Adrenal gland (tissue), 5 donors: ENCODE results near the gene ALDH8A1.

Experiments
- CTCF ChIP-seq, 6 experiments: fragments of 450-650 bp in 4 of 6; fragments of 200-600 bp in 2 of 6; sonication (generic) in 1 of 6; IDR thresholded peaks; 1 replicate in 5 of 6; 2 replicates in 1 of 6; pipeline versions ENCODE4 v1.5.1 to v1.8.0; 2016 to 2021; ENCODE audit warnings: antibody characterized with exemption in 6 of 6, mild to moderate bottlenecking in 2 of 6, moderate library complexity in 1 of 6
- POLR2A ChIP-seq, 2 donors: fragments of 450-650 bp; IDR thresholded peaks; one replicate each; pipeline ENCODE4 v1.6.1; 2017; ENCODE audit warnings: antibody characterized with exemption in 2 of 2, mild to moderate bottlenecking in 2 of 2, moderate library complexity in 1 of 2
- donor health status: DM: no; HTN: no; CAD: no.

GRCh38 chr6:134898575-134898974, 51.3 kb downstream of the ALDH8A1 start:
- TF ChIP-seq CTCF (IDR thresholded peaks at IDR 0.05) (no peak), POLR2A (IDR thresholded peaks at IDR 0.05) (no peak)
